Erythroblast (primary cell): ENCODE measurements around the gene ALS2.

ENCODE experiments used
- GATA1 ChIP-seq: IDR thresholded peaks from 2 replicates; pipeline ENCODE4 v1.6.1; 2011; ENCODE audit warnings: low read depth, mild to moderate bottlenecking, control low read depth, low read length, moderate library complexity
- POLR2A ChIP-seq: IDR thresholded peaks from 2 replicates; pipeline ENCODE4 v1.6.1; 2011; ENCODE audit warnings: mild to moderate bottlenecking, low read length

DNA sequence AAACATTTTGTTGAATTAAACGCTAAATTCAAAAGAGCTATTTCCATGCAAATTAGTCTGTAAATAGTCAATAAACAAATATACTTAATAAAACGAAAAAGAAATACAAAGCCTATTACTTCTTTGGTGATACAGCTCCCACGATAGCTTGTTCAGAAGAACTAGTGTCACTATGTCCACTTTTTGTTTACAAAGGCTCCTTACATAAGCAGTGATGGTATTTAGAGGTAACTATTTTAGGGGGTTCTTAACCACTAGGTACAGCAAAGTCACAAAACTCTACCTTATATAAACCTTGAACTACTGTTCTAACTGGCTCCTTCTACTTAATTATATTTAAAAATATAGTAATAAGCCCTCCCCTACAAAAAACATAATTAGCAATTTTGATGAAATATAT lies 21.9 kb downstream of the ALS2 start:
- TF ChIP-seq POLR2A, result no peak
- TF ChIP-seq GATA1, result no peak
